Skeletal muscle cell (primary cell): Measurements from ENCODE around the gene PRKAR2A.
A peak's percentile ranks its signal among the peaks of the same experiment; 100 is the strongest.

ENCODE experiments used
- DNase-seq: peaks from one replicate; pipeline ENCODE4 v3.0.0-alpha.2; 2010; ENCODE audit warnings: low read depth
- H3K4me3 ChIP-seq: 2 replicates; pipeline ENCODE4 v1.5.1; 2011; ENCODE audit warnings: low read depth, mild to moderate bottlenecking, control low read depth, low read length, moderate library complexity

Gene PRKAR2A

DNA sequence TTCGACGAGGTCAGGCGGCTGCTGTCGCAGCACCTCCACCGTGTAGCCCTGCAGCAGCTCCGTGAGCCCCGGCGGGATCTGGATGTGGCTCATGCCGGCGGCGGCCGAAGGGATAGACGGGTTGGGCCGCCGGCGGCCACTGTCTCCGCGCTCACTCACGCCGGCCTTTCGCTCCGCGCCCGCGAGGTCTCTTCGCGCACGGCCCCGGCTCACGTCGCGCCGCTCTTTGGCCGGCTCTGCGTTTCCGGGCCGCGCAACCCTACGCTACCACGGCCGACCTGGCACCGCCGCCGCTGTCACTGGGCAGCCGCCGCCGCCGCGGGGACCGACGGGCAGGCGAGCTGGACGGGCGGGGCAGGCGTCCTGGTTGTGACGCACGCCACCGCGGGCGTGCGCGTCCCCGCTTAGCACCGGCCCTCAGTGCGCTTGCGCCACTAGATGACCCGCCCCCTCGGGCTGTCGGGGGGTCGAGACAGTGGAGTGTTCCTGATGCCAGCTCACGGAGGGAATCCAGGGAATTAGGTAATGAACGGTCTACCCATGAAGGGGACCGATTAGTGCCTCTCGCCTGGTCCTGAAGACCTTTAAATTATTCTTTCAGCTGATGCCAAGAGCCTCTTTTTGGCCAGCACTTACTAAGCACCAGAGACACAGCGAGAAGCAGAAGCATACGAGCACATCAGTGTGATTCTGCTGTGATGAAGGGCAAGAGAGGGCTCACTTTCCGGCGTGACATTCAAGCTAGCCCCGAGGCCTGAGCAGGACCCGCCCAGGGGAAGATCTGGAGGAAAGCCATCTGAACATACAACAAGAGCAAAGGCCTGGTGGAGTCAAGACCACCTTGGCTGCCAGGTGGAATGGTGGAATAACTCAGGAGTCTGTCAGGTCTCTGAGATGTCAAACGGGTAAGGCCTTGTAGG, at the start of gene PRKAR2A:
TSS of gene PRKAR2A (minus strand) at position 371 of the 920 bp plus-strand sequence. CDS start at position 93, 278 bp downstream.
- H3K4me3 ChIP-seq: peak within 1 kb of the TSS; percentile 84
- DNase-seq: peak; percentile 57

DNA sequence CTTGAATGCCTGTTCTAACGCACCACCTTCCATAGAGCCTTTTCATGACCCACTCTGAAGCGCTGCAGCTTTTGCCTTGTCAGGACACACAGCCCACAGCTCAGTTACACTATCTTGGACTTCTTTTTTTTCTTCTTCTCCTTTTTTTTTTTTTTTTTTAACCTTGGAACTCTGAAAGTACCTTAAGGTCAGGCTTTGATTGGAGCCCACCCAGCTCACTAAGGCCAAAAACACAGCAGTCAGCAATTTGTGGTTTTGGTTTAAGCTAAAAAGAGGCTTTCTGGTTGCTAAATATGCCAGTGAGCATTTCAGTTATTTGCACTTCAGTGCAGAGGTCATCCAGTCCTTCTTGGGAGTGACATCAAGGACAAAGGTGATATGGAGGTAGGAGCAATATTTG, 49.3 kb upstream of the PRKAR2A start:
- DNase-seq: no peak
- no peak overlapping the region for H3K4me3 ChIP-seq

DNA sequence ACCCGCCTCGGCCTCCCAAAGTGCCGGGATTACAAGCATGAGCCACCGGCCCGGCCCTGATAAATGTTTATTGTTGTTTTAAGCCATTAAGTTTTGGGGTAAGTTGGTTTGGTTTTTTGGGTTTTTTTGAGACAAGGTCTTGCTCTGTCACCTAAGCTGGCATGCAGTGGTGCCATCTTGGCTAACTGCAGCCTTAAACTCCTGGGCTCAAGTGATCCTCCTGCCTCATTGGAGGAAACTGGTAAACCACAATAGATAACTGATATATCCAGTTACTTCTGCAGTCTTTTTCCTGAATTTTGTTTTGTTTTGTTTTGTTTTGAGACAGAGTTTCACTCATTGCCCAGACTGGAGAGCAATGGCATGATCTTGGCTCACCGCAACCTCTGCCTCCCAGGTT, 46.8 kb upstream of the PRKAR2A start:
- no peak overlapping the region for H3K4me3 ChIP-seq
- no peak for DNase-seq

DNA sequence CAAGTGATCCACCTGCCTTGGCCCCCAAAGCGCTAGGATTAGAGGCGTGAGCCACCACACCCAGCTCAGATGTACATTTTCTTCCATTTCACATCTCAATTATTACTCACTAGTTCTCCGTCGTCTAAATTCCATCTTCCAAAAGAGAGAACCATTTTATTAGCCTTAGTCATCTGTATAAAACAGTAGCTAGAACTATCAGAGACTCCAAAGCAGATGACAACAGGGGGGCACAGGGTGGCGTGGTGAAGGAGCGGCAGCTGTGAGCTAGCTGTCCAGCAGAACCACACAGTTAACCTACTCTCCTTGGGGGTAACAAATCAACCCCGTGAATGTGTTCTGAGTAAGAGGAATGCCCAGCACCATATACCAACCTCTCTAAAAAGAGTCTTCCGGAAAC, 43.9 kb upstream of the PRKAR2A start:
- DNase-seq: no peak
- H3K4me3 ChIP-seq: no peak overlapping the region

DNA sequence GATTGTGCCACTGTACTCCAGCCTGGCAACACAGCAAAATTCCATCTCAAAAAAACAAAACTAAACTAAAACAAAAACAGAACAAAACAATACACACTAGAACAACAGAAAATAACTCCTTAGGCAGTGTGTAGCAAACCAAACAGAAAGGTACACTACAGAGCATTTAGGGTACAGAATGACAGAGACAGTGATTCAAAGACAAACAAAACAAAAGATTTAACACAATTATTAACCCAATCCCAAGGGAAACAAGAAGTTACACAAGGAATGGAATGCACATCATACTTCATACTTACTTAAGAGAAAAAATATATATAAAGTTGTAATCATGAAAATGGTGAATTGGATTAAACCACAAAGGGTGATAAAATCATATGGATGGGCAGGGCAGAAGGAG, 38.1 kb upstream of the PRKAR2A start:
- no peak for DNase-seq
- H3K4me3 ChIP-seq: no peak overlapping the region

DNA sequence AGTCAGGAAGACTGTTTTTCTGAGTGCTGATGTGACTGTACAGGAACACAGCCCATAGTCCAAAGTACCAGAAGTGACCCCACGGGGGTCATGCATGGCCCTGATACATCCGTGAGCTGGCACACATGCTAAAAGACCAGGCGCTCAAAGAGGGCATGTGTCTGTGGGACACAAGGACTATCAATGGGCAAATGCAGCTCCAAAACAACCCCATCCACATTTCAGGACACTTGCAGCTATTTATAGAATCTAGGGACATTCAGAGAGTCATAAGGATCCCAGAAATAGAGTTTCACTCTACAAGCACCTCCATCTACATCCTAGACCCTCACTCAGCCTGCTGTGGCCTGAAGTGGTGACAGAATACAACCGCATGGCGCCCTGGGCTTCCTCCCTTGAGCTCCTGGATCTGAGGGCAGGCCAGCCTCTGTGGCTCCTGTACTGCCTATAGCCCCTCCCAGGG, 34.0 kb upstream of the PRKAR2A start:
- H3K4me3 ChIP-seq: no peak overlapping the region
- no peak for DNase-seq

DNA sequence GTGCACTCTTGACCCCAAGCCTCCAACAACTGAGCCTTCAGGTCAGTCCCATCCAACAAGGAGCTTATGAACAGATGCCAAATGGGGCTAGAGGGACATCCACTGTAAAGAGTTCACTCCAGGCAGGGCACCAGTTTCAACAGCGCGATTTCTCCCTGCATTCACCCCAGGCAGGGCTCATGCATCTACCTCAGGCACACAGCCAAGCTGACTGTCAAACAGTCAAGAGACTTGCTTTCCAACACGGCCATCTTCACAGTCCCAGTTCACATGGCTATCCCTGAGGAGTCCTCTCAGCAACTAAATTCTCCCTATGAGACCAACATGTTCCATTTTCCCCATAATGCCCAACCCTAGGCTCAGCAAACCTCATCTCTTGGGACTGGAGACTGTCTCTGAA, 33.3 kb upstream of the PRKAR2A start:
- no peak for DNase-seq

DNA sequence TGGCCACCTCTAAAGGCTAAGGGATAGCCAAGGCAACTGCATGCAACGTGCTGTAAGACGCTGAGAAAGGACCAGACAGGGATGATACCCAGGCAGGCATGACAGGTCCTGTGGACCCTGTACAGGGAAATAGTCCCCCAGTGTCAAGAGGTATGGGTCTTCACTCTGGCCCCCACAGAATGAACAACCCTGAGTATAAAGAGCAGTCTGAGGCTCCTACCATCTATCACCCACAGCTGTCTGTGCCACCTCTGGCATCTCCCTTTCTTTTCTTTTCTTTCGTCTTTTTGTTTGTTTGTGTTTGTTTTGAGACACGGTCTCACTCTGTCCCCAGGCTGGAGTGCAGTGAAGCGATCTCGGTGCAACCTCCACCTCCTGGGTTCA, 32.3 kb upstream of the PRKAR2A start:
- no peak overlapping the region for H3K4me3 ChIP-seq
- DNase-seq: no peak

More for the DNA sequence above, 33.3 kb upstream of the PRKAR2A start:
- no peak overlapping the region for H3K4me3 ChIP-seq

DNA sequence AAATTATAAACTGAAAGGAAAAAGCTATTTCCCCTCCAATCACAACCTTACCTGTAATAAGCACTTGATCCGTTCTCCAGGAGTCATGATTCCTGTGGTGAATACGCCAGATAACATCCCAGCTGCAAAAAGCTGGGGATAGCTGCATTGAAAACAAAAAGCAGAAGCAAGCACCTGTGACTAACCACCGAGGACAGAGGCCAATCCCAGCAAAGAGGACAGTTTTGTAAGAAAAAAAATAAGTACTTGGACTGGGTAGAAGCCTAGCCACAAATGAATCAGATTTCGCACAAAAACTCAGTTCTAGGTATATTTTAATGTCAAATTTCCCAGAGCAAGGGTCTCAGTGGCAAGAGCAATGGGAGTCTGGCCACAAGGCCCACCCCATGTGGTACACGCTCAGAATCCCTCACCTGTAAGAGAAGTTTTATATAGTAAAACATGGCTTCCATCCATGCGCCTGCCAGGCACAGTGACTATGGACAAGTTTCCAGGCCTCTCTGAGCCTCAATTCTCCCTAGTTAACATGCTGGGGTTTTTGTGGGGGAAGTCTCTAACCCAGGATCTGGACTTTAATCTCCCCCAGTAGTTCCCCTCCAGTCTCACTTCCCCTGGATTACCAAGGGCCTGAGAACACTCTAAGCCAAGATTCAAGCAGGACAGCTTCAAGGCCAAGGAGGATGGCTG, 31.8 kb upstream of the PRKAR2A start:
- no peak for DNase-seq

DNA sequence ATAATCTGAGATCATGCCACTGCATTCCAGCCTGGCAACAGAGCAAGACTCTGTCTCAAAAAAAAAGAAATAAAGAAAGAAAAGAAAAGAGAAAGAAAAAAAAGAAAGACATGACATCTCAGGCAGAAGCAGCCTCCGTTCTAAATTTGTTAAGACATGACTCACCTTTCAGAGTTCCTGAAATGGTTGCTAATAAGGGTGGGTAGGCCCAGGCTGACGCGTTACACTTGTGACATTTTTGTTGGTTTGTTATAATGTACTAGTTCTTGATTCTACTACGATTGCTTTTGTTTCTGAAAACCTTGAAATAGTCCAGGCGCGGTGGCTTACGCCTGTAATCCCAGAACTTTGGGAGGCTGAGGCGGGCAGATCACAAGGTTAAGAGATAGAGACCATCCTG, 30.0 kb upstream of the PRKAR2A start:
- H3K4me3 ChIP-seq: no peak overlapping the region
- DNase-seq: no peak

More for the DNA sequence above, 31.8 kb upstream of the PRKAR2A start:
- H3K4me3 ChIP-seq: no peak overlapping the region

DNA sequence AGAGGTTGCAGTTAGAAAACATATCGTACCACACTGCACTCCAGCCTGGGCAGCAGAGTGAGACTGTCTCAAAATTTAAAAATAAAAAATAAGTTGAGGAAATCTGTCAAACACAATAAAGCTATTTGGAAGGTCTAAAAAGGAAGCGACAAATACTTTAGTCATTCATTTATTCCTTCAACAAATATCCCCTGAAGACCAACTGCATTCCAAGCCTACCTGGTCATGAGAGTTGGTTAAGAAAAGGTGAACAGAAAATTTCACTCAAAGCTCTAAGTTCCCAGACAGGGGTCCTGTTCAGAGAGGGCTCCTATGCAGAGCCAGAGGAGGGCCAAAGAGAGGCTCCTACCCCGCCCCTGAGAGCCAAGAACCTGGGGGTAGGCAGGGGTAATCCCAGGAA, 15.4 kb upstream of the PRKAR2A start:
- no peak overlapping the region for H3K4me3 ChIP-seq
- no peak for DNase-seq

DNA sequence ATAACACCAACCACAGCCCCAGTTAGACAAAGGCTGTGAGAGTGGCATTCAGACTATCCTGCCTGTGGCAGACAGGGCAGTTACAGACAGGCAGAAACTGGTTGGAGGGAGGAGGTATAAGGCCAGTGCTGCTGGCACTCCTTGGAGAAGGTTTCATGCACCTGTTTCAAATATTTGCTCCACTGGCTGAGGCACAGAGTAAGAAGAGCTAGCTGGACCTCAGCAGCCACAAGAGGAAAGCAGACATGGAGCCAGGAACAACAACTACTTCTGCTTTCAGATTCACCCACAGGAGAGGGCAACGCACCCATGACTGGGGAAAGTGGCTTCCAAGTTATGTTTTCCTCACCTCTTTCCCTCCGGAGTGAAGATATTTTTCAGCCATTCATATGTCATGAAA, 11.5 kb upstream of the PRKAR2A start:
- H3K4me3 ChIP-seq: no peak overlapping the region
- DNase-seq: no peak

DNA sequence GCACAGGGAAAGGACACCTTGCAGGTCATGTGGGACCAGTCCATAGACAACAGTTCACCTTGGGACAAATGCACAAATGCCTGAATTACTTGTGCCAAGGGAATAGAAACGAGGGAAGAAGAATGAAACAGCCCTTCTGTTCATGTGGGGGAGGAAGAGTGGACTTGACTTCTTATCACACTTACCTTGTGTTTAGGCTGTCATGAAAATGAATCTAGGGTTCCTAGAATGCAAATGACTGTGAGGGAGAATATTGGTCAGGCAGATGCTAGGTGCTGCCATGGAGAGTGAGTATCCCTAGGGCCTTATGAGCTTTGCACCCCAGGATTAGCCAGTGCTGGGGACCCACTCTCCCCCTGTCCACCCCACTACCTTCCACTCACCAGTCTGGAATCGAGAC, 11.0 kb upstream of the PRKAR2A start:
- DNase-seq: no peak
- H3K4me3 ChIP-seq: no peak overlapping the region

DNA sequence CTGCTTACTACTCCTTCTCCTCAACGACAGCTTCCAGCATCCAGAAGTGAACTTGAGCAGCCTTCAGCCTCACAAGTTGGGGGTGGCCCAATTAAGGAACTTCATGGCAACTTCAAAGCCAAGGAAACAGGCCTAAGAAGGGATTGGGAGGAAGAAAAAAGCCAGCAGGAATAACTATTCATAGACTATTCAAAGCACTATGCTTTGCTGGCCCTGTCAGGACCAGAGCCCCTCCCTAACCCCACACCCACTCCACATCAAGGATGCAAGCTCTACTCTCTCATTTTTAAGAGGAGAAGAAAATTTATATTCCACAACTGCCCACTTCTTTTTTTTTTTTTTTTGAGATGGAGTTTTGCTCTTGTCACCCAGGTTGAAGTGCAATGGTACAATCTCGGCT, 10.0 kb upstream of the PRKAR2A start:
- no peak overlapping the region for H3K4me3 ChIP-seq
- no peak for DNase-seq

DNA sequence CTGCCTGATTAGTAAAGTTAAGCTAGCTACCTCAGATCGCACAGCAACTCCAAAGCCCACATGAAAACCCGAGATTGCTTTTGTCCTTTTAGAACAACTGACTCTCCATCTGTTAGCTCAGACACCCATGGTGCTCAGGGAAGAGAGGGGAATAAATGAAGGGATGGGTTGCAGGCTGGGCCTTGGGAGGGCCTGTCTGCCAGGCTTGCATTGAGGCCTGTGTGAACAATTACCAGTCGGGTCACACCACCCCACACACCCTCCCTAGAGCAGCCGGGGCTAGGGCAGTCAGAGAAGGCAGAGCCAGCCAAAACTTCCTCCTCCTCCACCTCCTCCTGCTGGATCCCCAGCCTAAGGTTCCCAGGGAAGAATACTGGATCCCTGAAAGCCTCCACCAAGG, 8.8 kb upstream of the PRKAR2A start:
- no peak overlapping the region for H3K4me3 ChIP-seq
- DNase-seq: no peak

DNA sequence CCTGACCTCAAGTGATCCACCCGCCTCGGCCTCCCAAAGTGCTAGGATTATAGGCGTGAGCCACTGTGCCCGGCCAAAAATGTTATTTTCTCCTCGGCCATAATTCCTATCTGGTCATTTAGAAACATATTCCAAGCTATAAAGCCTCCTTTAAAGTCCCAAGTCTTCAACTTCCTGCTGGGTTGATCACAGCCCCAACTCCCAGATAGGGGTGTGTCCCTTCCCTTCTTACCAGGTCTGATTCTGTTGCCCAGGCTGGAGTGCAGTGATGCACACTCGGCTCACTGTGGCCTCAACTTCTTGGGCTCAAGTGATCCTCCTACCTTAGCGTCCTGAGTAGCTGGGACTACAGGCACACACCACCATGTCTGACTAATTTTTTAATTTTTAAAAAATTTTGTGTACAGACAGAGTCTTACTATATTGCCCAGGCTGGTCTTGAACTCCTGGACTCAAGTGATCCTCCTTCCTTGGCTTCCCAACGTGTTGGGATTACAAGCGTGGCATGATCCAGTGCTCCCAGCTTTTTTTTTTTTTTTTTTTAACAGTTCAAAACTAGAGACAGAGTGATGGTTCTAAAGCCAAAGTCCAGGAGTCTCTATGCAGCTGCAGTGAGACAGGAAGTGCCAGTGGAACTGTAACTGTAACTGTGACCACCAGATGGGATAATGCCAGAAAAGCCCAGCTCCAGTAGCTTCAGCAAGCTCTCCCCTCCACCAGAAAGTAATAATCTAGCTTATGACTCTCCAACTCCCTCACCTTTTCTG, 8.2 kb upstream of the PRKAR2A start:
- no peak overlapping the region for H3K4me3 ChIP-seq
- no peak for DNase-seq

DNA sequence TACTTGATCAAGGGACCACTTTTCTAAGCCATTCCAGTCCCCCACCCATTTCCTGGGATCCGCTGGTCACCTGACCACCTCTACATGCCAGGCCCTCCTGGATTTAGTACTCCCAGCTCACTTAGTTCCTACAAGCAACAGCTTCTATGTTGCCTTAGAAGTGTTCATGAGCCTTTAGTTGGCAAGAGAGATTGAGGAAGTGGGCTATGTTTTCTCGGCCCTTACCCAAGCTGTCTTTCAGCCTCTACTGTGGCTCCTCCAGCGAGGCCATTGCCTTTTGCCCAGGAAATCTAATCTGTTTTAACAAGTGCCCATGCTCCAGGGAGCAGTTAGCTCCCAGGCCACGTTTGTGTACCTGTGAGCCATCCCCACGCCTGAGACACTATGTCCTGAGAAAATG, 4.5 kb upstream of the PRKAR2A start:
- no peak overlapping the region for H3K4me3 ChIP-seq
- DNase-seq: no peak

DNA sequence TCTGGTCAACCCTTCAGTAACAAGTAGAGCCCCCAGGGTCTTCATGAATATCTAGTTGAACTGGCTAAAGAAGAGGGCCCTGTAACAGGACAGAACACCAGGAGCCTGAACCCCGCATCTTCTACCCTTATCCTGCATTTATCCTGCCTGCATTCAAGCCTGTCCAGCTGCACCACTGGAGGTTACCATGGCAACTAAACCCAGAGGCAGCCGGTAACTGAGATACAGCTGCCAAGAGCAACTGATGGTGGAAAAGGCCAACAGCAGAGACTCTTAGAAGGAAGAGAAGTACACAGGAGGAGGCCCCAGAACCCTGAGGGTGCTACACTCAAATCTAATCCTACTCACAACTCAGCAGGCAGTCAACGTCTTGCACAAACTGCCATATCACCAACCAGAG, 3.7 kb upstream of the PRKAR2A start:
- no peak for DNase-seq
- H3K4me3 ChIP-seq: no peak overlapping the region

DNA sequence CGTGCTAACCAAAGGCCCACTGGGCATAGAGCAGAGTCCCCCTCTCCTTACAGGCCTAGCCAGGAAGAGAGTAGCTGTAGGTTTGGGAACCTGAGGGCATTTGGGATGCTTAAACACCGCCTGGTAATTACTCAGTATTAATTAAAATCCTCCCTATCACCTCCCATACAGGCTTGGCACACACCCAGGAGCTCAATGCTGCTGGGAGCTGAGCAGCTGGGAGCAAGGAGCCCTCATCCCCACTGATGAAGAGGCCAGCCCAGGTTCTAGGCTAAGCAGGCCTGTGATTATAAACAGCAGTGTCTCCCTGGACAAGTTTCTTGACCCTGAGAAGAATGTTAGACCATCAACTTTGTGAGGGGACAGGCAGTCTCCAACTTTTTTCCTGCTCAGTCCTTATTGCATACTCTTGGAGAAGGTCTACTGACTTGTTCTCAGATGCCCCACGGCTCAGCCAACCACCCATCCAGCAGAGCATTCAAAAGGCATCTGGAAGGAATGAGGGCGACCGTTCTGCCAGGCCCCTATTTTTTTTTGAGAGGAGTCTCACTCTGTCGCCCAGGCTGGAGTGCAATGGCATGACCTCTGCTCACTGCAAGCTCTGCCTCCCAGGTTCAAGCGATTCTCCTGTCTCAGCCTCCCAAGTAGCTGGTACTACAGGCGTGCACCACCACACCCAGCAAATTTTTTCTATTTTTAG, 1.3 kb upstream of the PRKAR2A start:
- no peak overlapping the region for H3K4me3 ChIP-seq
- no peak for DNase-seq
